Measurements from ENCODE around the gene IST1.

GRCh38 chr16:71899171-71899570 is 3.8 kb downstream of the IST1 start:
- TF ChIP-seq EZH2 (IDR thresholded peaks at IDR 0.05; ENCODE audit: borderline replicate concordance) = no peak
- no peak for TF ChIP-seq CTCF (IDR thresholded peaks at IDR 0.05; ENCODE audit: poor library complexity)
